Right cardiac atrium (tissue), 5 donors: Measurements from ENCODE around the gene GALNT9. TPM values are rescaled to one million over a fixed set of nuclear protein-coding genes. Genes with fewer than 3 reads are reported as not detected.

Experiments
- ATAC-seq, 2 donors: fragments of 200-7000 bp; cut with Tn5 transposase; one replicate each; pipeline versions ENCODE4 v1.8.0 to v1.9.1; 2020; ENCODE audit warnings: moderate library complexity in 2 of 2, mild to moderate bottlenecking in 1 of 2
- DNase-seq, 3 donors: peaks; one replicate each; pipeline ENCODE4 v3.0.0-alpha.2; 2020
- H3K27ac ChIP-seq: one replicate; pipeline ENCODE4 v1.5.1; 2013; ENCODE audit warnings: mild to moderate bottlenecking, low read length, control low read depth, moderate library complexity
- H3K27me3 ChIP-seq: one replicate; pipeline ENCODE4 v1.6.1; 2013; ENCODE audit not compliant: control insufficient read depth, insufficient read depth
- H3K4me1 ChIP-seq: one replicate; pipeline ENCODE4 v1.6.1; 2013; ENCODE audit warnings: low read length; ENCODE audit not compliant: control insufficient read depth, insufficient read depth
- H3K4me3 ChIP-seq: one replicate; pipeline ENCODE4 v1.5.1; 2013; ENCODE audit warnings: low read length, control low read depth
- H3K9me3 ChIP-seq: one replicate; pipeline ENCODE4 v1.6.1; 2013; ENCODE audit warnings: low read length; ENCODE audit not compliant: control insufficient read depth
- WGBS: extraction: QIAGEN DNeasy Blood & Tissue Kit; methylation state at CpG from one replicate; pipeline ENCODE4 v1.1.7; 2013; 5-methylcytosine and 5-hydroxymethylcytosine counted together
- intact Hi-C, 4 donors: fragments of 100-400 bp; cut with DNase I; formaldehyde crosslinking; loops; one replicate each; pipeline versions ENCODE4 v1.11.0 to v1.14.0; 2022 to 2023
- polyA plus RNA-seq: library from polyadenylated mRNA; stranded (reverse); fragments of 200-250 nt; gene quantifications from one replicate; pipeline ENCODE4 v1.2.3, GENCODE V29; 2013
- total RNA-seq, 4 donors: library from RNA; stranded (reverse); fragmentation: NEBNext Ultra II Directional; extraction: Animal tissue kit (Norgen Biotek cat#: 25700); gene quantifications; one replicate each; pipeline ENCODE4 v1.2.1, GENCODE V29; 2021
- donor health status: healthy with polysubstance abuse.
- donor health status: DM: no; HTN: yes; CAD: no.
- donor health status: DM: no; HTN: no; CAD: no.
- donor health status: DM: no; HTN: yes; CAD: no; lungs with severe emphysema.
- donor health status: DM: yes; HTN: yes; CAD: no.

The GALNT9 gene
- total and polyA plus RNA-seq, 5 donors = 0.05 to 0.21 (median 0.14) TPM; not detected in 2

DNA sequence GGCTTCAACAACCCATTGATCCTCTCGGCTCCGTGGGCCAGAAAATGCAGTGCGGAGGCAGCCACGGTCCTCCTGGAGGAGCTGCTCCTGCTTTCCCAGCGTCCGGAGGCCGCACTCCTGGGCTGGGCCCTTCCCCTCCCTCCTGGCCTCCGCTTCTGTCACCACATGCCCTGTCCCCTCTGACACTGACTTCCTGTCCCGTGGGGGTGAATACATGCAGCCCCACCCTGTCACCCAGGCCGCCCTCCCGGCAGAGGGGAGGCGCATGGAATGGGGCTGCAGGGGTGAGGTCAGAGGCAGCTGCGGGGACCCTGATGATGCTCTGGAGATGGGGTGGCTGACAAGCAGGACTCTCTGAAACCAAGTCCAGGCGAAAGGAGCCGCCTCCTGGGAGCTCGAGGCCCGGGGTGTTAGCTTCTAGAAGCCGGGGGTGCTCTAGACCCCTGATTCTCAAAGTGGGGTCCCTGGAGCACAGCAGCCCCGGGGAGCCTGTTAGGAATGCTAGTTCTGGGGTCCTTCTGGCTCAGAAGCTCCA is 152.9 kb downstream of the GALNT9 start:
- intact Hi-C loops = no loop called here
- 62% methylated on average over 19 of the region's 19 CpGs for WGBS
- ATAC-seq (no peak), DNase-seq (peak in 2 of 3 donors; percentile 0 to 29)
- H3K27me3 ChIP-seq = no peaks in the 10 kb centered on the region
- no peaks in the 10 kb centered on the region for H3K9me3 ChIP-seq
- no peak overlapping the region for H3K4me3 ChIP-seq
- H3K27ac ChIP-seq = no peak overlapping the region
- H3K4me1 ChIP-seq = no peaks in the 10 kb centered on the region

DNA sequence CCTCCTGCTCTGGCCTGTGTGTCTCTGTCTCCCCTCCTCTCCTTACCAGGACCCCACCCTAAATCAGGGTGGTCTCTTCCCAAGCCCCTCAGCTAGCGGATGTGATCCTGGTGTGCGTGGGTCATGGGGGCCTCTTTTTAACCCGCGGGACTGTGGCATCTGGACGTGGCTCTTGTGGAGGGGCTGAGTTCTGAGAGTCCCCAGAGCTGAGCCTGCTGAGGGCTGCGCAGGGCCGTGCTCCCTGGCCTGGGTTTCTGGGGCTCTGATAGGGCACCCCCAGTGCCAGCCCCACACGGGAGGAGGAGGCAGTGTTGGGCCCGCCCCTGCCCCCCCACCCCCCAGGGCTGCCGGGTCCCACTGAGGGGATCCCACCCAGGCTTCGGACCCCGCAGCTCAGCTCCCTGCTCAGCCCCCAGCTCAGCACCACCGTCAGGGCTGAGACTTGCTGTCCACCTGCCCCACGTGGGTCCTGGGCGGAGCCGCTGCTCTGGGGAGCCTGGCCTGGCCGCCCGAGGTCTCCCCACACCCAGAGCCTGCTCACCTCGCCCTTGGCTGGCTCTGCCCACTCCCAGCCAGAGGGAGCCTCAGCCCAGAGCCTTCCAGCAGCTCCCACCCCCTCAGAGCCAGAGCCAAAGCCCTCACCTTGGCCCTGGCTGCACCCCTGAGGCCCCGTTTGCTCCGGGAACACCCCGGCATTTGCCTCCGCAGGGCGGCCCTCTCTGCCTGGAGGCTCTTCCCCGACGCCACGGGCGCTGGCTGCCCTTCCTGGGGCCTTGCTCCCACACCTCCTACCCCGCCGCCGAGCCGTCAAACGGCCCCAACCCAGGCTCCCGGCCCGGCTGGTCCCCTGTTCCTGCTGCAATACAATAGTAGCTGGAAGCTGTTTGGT is 153.6 kb downstream of the GALNT9 start:
- Histone ChIP-seq H3K4me3 (no peak overlapping the region), H3K27me3 (no peaks in the 10 kb centered on the region), H3K27ac (no peak overlapping the region), H3K4me1 (no peaks in the 10 kb centered on the region), H3K9me3 (no peaks in the 10 kb centered on the region)
- WGBS = 77% methylated on average over 35 of the region's 35 CpGs
- intact Hi-C loops = no loop called here
- DNase-seq (peak; percentile 6 to 48 (median 32)), ATAC-seq (no peak)

DNA sequence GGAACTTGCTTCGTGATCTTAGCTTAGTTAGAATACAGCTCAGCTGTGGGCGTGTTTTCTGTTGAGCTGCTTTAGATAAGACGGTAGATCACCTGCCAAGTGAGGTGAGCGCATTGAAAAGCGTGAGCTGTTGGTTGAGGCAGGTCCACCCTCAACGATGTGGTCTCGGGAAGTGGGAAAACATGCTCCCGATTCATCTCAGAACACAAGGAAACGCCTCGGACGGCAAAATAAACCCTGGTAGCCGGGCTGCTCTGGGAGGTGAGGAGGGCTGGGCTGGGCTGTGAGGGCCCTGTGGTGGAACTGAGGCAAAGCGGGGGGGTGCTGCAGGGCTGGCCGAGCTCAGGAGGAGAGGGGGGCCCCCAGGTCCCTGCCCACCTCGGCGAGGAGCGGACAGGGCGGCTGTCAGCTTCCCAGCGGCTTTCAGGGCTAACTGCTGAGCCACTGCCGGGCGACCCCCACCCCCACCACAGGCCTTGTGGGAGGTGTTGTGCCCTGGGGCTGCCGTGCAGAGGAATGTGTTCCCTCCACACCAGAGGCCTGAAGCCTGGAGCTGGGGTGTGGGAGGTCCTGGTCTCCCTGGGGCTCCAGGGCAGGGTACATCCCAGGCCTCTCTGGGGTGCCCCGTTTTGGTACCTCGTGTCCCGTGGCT is 154.4 kb downstream of the GALNT9 start:
- ATAC-seq (no peak), DNase-seq (peak in 2 of 3 donors; percentile 5 to 54)
- intact Hi-C loops = no loop called here
- H3K27ac ChIP-seq = no peak overlapping the region
- no peaks in the 10 kb centered on the region for H3K9me3 ChIP-seq
- WGBS = 71% methylated on average over 25 of the region's 25 CpGs
- no peaks in the 10 kb centered on the region for H3K4me1 ChIP-seq
- H3K27me3 ChIP-seq = no peaks in the 10 kb centered on the region
- no peak overlapping the region for H3K4me3 ChIP-seq

DNA sequence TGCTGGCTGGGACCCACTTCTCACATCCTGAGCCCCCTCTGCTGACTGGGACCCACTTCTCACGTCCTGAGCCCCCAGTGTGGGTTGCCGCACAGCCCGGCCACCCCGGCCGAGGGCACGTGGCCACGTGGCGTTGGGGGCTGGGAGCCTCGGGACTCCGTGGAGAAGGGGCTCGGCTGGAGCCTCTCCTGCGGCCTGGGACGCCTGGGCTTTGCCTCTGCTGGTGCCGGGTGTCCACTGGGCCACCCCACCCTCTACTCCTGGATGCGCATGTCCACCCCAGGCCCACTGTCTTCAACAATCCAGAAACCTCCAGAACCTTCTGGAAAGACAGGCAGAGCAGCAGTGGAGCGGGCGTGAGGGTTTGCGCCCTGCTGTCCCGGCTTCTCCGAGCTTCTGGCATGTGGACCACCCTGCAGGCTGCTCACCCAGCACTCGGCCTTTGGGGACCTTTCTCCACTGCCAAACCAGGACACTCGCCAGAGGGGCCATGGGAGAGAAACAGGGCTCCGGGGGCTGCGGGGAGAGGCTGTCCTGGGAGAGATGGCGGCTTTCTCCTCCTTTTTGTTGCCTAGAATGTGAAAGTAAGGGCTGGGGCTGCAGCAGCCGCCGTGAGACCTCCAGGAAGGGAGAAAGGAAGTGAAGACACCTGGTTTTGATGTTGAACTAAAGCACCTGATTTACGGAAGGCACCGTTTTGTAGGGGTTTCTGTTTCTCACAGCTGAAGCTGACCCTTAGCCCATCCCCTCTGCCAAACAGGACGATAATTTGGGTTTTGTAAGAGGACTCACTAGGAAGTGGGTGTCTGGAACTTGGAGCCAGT is 155.2 kb downstream of the GALNT9 start:
- H3K4me3 ChIP-seq = no peak overlapping the region
- ATAC-seq (no peak), DNase-seq (peak in 2 of 3 donors; percentile 6 to 48)
- intact Hi-C loops = no loop called here
- 80% methylated on average over 30 of the region's 30 CpGs for WGBS
- no peaks in the 10 kb centered on the region for H3K9me3 ChIP-seq
- no peak overlapping the region for H3K27ac ChIP-seq
- no peaks in the 10 kb centered on the region for H3K4me1 ChIP-seq
- H3K27me3 ChIP-seq = no peaks in the 10 kb centered on the region

- no peak for ATAC-seq
- H3K4me1 ChIP-seq = no peaks in the 10 kb centered on the region
- intact Hi-C loops = no loop called here
- no peak overlapping the region for H3K4me3 ChIP-seq
- DNase-seq = peak in 1 of 3 donors; percentile 4
- H3K9me3 ChIP-seq = no peaks in the 10 kb centered on the region
- WGBS = 71% methylated on average over 35 of the region's 35 CpGs
- H3K27me3 ChIP-seq = no peaks in the 10 kb centered on the region
- H3K27ac ChIP-seq = no peak overlapping the region
Observed at GRCh38 chr12:132173135-132174014, 156.0 kb downstream of the GALNT9 start.

DNA sequence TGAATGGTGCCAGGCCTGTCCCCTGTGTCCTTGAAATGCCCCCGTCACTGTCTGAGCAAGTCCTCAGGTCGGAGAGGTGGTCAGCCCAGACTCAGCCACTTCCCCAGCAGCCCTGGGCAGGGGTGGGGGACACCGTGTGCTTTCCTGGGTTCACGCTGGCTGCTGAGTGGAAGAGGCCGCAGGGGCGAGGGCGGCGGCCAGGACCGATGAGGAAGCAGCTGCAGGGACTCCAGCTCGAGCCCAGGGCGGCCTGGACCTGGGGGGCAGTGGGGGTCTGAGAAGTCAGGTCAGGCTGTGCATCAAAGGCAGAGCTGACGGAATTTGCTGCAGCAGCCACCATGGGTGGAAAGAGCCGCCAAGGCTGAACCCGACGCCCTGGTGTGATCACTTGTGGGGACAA is 156.8 kb downstream of the GALNT9 start:
- 65% methylated on average over 15 of the region's 15 CpGs for WGBS
- Histone ChIP-seq H3K27ac (no peak overlapping the region), H3K9me3 (no peaks in the 10 kb centered on the region), H3K4me1 (no peaks in the 10 kb centered on the region), H3K4me3 (no peak overlapping the region), H3K27me3 (no peaks in the 10 kb centered on the region)
- intact Hi-C loops = no loop called here
- peak in 2 of 3 donors; percentile 4 to 46 for DNase-seq
- no peak for ATAC-seq

DNA sequence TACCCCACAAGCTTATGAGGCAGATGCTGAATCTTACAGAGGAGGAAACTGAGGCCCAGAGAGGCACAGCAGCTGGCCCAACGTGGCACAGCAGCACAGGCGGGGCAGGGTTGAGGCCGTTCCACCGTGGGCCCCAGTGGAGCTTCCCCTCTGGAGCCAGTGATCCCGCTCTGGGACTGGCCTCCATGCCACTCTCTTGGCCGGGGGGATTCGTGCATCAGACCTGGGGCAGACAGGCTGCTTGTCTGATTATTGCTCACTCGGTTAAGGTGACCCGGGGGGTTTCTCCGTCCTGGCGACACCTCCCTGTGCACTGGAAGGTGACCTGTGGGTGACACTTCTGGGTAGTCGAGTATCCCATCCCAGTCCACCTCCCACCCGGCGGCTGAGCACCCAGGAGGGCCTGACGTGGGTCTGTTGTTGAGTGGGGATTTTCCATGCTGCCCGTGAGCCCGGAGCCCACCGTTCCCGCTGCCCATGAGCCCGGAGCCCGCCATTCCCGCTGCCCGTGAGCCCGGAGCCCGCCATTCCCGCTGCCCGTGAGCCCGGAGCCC is 157.3 kb downstream of the GALNT9 start:
- H3K9me3 ChIP-seq = no peaks in the 10 kb centered on the region
- ATAC-seq = no peak
- 82% methylated on average over 28 of the region's 28 CpGs for whole genome bisulfite sequencing
- no peaks in the 10 kb centered on the region for H3K4me1 ChIP-seq
- peak in 1 of 3 donors; percentile 4 for DNase-seq
- no peaks in the 10 kb centered on the region for H3K27me3 ChIP-seq
- no peak overlapping the region for H3K27ac ChIP-seq
- H3K4me3 ChIP-seq = no peak overlapping the region
- intact Hi-C loops = no loop called here

DNA sequence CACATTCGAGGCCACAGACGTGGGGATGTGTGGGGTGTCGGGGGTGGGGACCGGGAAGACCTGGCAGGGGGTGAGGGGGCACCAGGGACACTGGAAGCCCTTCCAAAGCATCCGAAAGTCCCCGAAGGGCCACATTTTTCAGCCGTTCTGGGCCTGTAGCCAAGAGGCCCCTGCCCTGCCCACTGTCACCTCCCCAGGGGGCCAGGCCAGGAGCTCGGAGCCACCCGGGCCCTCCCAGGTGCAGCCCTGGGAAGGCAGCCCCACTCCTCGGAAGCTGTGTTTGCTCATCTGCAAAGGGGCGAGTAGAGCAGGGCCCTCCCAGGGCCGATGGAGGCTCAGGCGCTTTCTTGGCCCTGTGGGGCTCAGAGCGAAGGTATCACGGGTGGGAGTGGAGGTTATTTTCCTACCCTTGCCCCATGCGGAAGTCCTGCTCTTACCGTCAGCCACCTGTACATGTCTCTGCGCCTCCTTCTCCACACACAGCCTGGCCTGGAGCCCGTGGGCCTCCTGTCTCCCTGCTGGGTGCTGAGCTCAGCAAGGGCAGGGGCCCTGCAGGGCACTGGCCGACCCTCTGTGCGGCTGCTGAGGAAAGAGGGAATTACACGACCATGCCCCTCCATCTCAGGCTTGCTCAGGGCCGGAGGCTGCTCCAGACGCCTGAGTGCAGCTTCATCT is 158.0 kb downstream of the GALNT9 start:
- H3K4me3 ChIP-seq = no peak overlapping the region
- no peaks in the 10 kb centered on the region for H3K9me3 ChIP-seq
- no peak for ATAC-seq
- intact Hi-C loops = no loop called here
- peak in 1 of 3 donors; percentile 10 for DNase-seq
- H3K27ac ChIP-seq = no peak overlapping the region
- no peaks in the 10 kb centered on the region for H3K27me3 ChIP-seq
- no peaks in the 10 kb centered on the region for H3K4me1 ChIP-seq
- 64% methylated on average over 24 of the region's 24 CpGs for WGBS

DNA sequence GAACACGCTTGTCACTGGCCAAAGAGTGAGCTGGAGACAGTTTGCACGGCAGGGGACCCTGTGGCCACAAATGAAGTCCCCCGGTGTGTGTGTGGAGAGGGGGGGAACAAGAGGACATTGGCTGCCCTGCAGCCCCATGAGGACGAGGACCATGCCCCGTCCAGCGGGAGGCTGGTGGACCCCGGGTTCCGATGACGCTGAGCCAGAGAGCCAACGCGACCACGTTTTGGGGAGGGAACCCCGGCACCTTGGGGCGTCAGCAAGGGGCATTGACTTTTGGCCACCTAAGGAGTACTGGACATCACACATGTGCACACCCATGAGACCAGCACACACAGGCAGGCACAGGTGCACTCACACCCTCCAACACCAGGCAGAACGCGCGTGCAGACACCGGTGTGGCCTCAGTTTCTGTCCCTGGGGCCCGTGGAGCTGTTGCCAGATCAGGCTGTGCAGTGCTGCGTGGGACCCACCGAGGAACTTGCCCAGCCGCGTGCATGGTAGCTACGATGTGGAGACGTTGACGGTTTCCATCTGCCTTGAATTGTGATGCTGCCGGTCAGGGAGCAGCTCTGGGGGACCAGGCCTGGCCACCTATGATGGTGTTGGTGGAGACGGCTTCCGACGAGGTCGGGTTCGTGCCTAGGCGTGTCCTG is 158.6 kb downstream of the GALNT9 start:
- ATAC-seq (no peak), DNase-seq (peak in 1 of 3 donors; percentile 6)
- H3K27ac ChIP-seq = no peak overlapping the region
- H3K27me3 ChIP-seq = no peaks in the 10 kb centered on the region
- 77% methylated on average over 33 of the region's 33 CpGs for WGBS
- intact Hi-C loops = no loop called here
- no peaks in the 10 kb centered on the region for H3K9me3 ChIP-seq
- no peak overlapping the region for H3K4me3 ChIP-seq
- H3K4me1 ChIP-seq = no peaks in the 10 kb centered on the region
